HG03575 (cell line): Measurements from ENCODE around the gene ADCY3.

Experiments
- ATAC-seq: cut with Tn5 transposase; IDR thresholded peaks from one replicate; pipeline ENCODE4 v1.9.1; 2021; ENCODE audit not compliant: unreplicated experiment, insufficient number of reproducible peaks, low FRiP score; ENCODE audit errors: extremely low read depth

The ADCY3 gene

GRCh38 chr2:24859968-24860600, 60.0 kb downstream of the ADCY3 start:
- no peak for ATAC-seq

- ATAC-seq: no peak
These were observed 61.0 kb downstream of the ADCY3 start for GRCh38 chr2:24858996-24859395.

DNA sequence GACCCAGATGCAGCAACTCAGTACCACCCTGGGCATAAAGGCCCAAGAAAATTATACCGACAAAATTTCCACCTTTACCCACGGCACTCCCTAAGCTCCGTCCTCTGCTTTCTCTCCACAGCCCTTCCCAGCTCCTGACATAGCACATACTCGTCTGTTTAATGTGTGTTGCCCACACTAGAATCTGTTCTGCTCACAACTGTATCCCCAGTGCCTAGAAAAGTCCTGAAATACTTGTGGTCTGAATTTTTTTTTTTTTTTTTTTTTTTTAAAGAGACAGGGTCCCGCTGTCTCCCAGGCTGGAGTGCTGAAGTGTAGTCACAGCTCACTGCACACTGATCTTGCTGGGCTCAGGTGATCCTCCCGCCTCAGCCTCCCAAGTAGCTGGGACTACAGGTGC, 62.3 kb downstream of the ADCY3 start:
- ATAC-seq: no peak

DNA sequence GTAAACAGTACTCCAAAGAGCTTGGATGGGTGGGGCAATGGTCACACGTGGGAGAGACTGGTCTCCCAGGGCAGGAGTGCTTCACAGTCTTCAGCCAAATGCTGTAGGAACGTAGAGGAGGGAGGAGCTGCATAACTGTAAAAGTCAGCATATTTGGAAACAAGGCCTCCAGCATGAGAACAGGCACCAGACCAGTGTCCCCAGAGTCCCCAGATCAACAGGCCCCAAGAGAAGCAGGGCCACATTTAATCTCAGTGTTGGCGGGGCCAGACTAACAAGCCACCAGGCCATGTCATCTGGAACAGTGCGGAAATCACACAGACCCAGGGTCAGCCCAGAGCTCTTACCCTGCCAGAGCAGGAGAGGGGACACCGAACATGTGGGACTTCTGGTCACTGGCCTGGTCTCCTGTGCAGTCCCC, 63.2 kb downstream of the ADCY3 start:
- no peak for ATAC-seq

GRCh38 chr2:24855726-24856125, 64.3 kb downstream of the ADCY3 start:
- no peak for ATAC-seq

DNA sequence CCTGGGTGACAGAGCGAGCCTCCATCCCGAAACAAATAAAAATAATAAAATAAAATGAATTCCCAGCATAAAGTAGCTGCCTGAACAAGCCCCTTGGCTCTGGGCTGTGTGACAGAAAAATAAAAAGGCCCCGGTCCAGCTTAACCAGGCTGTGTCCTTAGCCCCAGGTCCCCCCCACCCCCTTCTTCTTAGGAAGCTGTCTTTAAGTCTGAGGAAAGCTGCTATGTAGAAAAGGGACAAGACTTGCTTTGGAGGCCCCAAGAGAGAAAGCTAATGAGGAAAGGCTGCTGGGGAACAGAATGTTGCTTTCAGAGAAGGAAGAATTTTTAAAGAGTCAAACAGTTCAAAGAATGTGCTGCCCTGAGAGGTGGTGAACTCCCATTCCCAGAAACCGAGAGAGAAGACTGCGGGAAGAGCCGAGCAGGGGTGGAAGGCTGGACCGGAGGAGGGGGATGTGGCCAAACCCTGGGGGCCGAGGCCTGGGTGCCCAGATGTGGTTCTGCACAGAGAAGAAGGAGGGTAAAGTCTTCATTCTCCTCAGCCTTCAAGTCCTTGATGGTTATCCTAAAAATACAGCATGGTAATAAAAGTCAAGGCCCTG, 64.9 kb downstream of the ADCY3 start:
- ATAC-seq: no peak

- no peak for ATAC-seq
These were observed 66.0 kb downstream of the ADCY3 start for GRCh38 chr2:24853996-24854395.

DNA sequence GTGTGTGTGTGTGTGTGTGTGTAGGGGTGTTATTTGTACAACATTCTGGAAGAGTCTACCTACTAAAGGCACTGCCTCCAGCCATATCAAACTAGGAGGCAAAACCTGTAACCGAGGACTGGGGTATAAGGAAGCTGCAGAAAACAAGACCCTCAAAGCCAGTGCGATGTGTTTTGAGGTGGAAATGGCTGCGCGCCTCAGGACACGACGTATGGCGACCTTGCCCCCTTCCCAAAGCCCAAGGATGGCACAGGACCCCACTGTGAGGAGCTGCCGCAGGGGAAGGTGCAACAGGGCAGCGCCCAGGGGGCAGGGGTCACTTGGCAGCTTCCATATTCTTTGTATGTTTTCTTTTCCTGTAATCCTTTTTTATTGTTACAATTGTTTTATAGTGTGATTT, 67.0 kb downstream of the ADCY3 start:
- no peak for ATAC-seq

GRCh38 chr2:24852431-24853020, 67.5 kb downstream of the ADCY3 start:
- ATAC-seq: no peak

GRCh38 chr2:24852026-24852425, 68.0 kb downstream of the ADCY3 start:
- ATAC-seq: no peak

- no peak for ATAC-seq
These were observed 69.1 kb downstream of the ADCY3 start for GRCh38 chr2:24850944-24851343.

DNA sequence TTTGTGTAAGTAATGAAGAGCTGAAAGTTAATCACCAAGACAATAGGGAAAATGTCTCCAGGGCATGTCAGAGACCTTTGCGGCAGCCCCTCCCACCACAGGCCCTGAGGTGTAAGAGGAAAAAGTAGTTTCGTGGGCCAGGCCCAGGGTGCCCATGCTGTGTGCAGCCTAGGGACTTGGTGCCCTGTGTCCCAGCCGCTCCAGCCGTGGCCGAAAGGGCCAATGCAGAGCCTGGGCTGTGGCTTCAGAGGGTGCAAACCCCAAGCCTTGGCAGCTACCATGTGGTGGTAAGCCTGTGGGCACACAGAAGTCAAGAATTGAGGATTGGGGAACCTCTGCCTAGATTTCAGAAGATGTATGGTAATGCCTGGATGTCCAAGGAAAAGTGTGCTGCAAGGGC, 74.3 kb downstream of the ADCY3 start:
- ATAC-seq: no peak

GRCh38 chr2:24844023-24844685, 75.9 kb downstream of the ADCY3 start:
- ATAC-seq: no peak

- ATAC-seq: no peak
These were observed 76.6 kb downstream of the ADCY3 start for GRCh38 chr2:24843330-24843860.

DNA sequence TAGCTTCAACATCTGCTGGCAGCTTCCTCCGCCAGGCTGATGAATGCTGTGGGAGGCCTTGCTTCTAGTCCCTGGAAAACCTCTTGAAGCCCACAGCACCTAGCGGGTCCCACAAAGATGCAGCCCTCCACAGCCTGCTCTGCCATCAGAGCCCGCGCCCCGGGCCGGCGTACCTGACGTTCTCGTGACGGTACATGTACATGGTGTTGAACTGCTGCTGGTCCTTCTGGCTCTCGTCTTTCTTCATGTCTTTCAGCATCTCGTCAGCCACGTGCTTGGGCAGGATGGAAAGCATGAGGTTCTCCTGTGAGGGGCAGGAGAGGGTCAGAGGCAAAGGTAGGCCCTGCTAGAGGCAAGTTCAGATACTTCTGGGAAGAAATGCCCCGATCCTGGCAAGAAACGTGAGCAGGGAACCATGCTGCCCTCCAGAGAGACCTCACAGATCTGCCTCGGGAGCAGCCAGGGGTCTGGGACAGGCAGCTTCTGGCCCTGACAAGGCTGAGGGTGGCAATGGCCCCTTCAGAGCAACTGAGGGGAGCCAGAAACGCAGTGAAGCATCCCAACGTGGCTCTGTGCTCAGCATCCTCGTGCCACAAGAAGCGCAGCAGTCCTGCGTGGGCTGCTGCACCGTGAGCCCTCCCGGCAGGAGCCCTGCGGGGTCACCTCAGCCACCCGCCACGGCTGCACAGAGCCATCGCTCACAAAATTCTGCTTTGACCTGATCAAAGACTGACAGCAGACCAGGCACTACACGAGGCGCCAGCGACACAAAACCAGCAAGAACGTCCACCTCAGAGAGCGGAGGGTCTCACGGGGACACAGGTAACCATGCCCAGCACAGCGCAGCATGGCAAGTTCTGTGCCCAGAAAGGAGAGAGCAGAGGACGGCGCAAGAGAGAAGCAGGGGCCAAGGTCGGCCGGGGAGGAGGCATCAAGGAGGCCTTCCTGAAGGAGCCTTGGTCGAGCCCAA, 77.7 kb downstream of the ADCY3 start:
- no peak for ATAC-seq

GRCh38 chr2:24840962-24841945, 78.8 kb downstream of the ADCY3 start:
- ATAC-seq: no peak

DNA sequence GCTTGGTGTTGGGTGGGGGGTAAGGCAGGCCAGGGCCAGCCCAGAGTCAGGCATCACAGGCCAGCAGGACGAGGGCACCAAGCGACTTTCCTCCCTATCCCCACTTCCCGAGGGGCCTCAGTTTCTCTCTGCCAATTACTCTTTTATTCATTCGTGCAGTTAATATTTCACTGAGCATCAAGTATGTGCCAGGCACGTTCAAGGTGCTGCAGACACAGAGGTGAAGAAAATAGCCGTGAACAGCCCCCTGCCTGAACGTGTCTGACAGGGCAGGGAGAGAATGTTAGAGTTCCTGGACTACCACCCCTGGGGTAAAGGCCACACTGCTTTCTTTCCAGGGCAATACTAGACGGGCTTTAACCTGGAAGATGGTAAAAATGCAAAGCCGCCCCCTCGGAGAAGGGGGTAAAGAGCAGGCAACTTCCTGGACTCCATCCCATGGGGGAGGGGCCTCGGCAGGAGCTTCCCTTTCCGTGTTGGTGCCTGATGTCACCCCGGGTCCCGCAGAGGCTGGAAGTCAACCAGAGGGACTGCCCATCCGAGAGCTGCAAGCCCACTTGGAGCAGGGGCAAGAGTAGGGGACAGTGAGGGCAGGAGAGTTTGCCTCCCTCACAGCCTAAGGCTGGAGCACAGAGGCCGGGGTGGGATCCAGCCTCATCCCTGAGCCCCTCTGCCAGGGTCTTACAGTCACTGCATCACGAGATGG, 79.7 kb downstream of the ADCY3 start:
- no peak for ATAC-seq
